Measurements from ENCODE around the gene SRSF2.

SRSF2 gene

DNA sequence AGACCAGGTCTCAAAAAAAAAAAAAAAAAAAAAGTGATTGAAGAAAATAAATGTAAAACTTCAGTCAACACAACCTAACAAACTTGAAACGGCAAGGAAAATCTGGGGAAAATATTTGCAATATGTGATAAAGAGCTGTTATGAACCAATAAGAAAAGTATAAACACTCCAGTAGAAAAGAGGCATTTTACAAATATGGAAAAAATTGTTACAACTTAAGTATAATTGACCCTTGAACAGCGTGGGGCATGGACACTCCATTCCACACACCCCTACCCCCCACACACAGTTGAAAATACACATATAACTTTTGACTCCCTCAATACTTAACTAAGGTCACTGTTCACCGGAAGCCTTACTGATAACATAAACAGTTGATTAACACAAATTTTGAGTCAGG, 21.4 kb upstream of the SRSF2 start:
- no peak overlapping the region for H3K4me3 ChIP-seq (ENCODE audit: low read depth, low read length)
- DNase-seq (ENCODE audit: low read depth), result no peak

DNA sequence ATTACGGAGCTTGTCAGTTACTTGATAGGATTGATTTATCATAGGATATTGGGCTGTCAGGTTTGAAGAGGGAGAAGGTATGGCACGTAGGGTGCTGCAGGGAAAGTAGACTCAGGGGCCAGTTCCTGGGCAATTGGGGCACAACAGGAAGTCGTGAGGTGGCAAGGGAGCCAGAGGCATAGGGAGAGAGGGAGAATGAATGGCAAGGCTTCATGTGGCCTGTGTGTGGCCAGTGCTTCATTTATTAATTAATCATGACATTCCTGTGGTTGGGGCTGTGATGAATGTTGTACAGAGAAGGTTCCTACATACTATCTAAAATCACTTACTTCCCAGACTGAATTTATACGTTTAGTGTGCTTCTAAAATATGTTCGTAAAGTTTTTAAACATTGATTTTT, 20.1 kb upstream of the SRSF2 start:
- TF ChIP-seq, protein P1, sequence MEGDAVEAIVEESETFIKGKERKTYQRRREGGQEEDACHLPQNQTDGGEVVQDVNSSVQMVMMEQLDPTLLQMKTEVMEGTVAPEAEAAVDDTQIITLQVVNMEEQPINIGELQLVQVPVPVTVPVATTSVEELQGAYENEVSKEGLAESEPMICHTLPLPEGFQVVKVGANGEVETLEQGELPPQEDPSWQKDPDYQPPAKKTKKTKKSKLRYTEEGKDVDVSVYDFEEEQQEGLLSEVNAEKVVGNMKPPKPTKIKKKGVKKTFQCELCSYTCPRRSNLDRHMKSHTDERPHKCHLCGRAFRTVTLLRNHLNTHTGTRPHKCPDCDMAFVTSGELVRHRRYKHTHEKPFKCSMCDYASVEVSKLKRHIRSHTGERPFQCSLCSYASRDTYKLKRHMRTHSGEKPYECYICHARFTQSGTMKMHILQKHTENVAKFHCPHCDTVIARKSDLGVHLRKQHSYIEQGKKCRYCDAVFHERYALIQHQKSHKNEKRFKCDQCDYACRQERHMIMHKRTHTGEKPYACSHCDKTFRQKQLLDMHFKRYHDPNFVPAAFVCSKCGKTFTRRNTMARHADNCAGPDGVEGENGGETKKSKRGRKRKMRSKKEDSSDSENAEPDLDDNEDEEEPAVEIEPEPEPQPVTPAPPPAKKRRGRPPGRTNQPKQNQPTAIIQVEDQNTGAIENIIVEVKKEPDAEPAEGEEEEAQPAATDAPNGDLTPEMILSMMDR (IDR thresholded peaks at IDR 0.05; ENCODE audit: control insufficient read depth, extremely low read depth, insufficient read depth), result no peak
- no peak for DNase-seq (ENCODE audit: low read depth)
- H3K4me3 ChIP-seq (ENCODE audit: low read depth, low read length), result no peak overlapping the region

More for the DNA sequence above, 21.4 kb upstream of the SRSF2 start:
- TF ChIP-seq, protein P1 (IDR thresholded peaks at IDR 0.05; ENCODE audit: control insufficient read depth, extremely low read depth, insufficient read depth), result no peak

DNA sequence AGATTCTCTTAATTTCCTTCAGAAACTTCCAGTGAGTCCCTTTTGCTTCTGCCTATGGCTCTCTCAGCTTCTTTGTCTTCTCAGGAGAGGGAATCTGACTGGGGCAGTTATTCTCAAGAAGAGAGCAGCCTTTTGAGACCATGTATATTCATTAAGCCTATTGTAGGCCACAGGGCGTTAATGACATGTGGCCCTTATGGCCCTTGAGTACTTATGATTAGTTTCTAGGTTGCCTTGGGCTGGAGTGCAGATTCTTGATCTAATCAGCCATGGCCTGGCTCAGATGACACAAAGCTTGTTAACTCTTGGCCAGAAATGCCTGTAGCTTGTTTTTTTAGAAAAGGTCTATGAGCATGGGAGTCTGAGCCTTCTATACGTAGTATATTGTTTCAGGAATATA, 18.2 kb upstream of the SRSF2 start:
- H3K4me3 ChIP-seq (ENCODE audit: low read depth, low read length), result no peak overlapping the region
- TF ChIP-seq, protein P1 (IDR thresholded peaks at IDR 0.05; ENCODE audit: control insufficient read depth, extremely low read depth, insufficient read depth), result no peak
- DNase-seq (ENCODE audit: low read depth), result no peak

DNA sequence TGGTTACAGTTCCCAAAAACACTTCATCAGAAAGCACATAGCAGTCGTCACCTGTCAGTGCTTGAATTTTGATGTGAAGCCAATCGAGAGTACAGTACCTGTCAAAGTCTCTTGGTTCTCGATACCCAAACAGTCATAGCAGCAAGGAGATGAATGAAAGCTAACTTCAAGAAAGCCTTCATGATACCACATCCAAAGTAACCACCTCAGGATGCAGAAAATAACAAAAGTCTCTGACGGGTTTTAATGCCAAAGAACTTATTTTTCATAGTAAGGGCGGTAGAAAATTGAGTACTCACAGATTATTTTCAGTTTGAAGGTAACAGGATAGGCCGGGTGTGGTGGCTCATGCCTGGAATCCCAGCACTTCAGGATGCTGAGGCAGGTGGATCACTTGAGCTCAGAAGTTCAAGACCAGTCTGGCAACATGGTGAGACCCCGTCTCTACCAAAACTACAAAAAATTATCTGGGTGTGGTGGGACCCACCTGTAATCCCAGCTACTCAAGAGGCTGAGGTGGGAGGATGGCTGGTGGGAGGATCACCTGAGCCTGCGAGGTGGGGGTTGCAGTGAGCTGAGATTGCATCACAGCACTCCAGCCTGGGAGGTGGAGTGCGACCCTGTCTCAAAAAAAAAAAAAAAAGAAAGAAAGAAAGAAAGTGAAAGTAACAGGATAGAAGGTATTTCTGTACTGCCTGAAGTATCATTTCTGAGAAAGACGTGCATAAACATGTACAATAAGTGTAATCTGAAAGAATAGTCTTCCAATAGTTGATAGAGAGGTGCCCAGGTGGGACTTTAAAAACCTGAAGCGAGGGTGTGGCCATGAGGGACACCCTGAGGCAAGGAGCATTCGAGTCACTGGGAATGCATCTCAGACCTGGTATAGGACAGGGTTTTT, 16.2 kb upstream of the SRSF2 start:
- no peak for DNase-seq (ENCODE audit: low read depth)
- no peak overlapping the region for H3K4me3 ChIP-seq (ENCODE audit: low read depth, low read length)
- TF ChIP-seq, protein P1 (IDR thresholded peaks at IDR 0.05; ENCODE audit: control insufficient read depth, extremely low read depth, insufficient read depth), result no peak

DNA sequence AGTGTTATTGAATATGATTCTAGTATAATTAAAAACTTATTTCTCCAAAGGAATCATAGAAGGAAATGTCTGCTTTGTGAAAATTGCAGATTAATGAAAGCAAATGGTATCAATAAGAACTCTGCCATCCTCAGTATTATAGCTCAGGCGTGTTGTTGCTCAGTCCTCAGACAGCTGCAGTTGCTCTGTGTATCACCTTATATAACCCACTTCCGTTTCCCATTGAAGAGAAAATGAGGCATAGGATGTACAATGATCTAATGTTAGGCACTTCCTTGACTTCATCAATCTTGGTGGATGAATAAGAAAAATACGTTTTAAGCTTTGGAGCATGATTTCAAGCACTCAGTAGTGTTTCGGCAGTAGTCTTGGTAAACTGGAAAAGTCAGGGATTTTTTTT, 14.9 kb upstream of the SRSF2 start:
- DNase-seq (ENCODE audit: low read depth), result no peak
- no peak overlapping the region for H3K4me3 ChIP-seq (ENCODE audit: low read depth, low read length)
- TF ChIP-seq, protein P1 (IDR thresholded peaks at IDR 0.05; ENCODE audit: control insufficient read depth, extremely low read depth, insufficient read depth), result no peak

DNA sequence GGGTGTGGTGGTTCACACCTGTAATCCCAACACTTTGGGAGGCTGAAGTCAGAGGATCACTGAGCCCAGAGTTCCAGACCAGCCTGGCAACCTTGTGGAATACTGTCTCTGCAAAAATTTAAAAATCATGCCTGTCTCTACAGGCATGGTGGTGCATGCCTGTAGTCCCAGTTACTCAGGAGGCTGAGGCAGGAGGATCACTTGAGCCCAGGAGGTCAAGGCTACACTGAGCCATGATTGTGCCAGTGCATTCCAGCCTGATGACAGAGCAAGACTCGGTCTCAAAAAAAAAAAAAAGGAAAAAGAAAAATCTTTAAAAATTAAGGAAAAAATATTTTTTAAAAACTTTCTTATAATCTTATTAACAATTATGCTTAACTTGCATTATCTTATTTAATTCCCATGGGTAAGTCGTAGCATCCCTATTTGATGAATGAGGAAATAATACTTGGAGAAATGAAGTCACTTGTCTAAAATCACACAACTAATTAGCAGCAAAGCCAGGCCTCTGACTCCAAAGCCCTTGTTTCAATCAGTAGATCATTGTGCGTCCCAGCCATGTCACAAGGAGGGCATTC, 14.4 kb upstream of the SRSF2 start:
- TF ChIP-seq, protein P1 (IDR thresholded peaks at IDR 0.05; ENCODE audit: control insufficient read depth, extremely low read depth, insufficient read depth), result no peak
- DNase-seq (ENCODE audit: low read depth), result no peak
- no peak overlapping the region for H3K4me3 ChIP-seq (ENCODE audit: low read depth, low read length)
